HG02588 (cell line): ENCODE measurements around the gene CCDC69.
"Not testable (repeated sequence)": the region's sequence is repeated elsewhere in the genome, so short reads cannot be mapped to it uniquely, and the experiment has no call there.

Experiments
- ATAC-seq: cut with Tn5 transposase; IDR thresholded peaks from one replicate; pipeline ENCODE4 v1.9.1; 2021; ENCODE audit warnings: mild to moderate bottlenecking, moderate library complexity; ENCODE audit not compliant: unreplicated experiment

CCDC69 gene

GRCh38 chr5:151248651-151249050, 24.8 kb upstream of the CCDC69 start:
- ATAC-seq = no peak

GRCh38 chr5:151245680-151246219, 21.9 kb upstream of the CCDC69 start:
- ATAC-seq = no peak

GRCh38 chr5:151244206-151244605, 20.3 kb upstream of the CCDC69 start:
- ATAC-seq = no peak

- no peak for ATAC-seq
Observed at GRCh38 chr5:151243564-151243963, 19.7 kb upstream of the CCDC69 start.

- ATAC-seq = no peak
Observed at GRCh38 chr5:151243127-151243526, 19.2 kb upstream of the CCDC69 start.

GRCh38 chr5:151240924-151241635, 17.2 kb upstream of the CCDC69 start:
- ATAC-seq = no peak

- not testable (repeated sequence) for ATAC-seq
Observed at GRCh38 chr5:151240268-151240835, 16.5 kb upstream of the CCDC69 start.

GRCh38 chr5:151239237-151239861, 15.5 kb upstream of the CCDC69 start:
- ATAC-seq = peak; percentile 37

- peak; percentile 44 for ATAC-seq
Observed at GRCh38 chr5:151238303-151238741, 14.4 kb upstream of the CCDC69 start.

- ATAC-seq = no peak
Observed at GRCh38 chr5:151237685-151238084, 13.8 kb upstream of the CCDC69 start.

- ATAC-seq = no peak
Observed at GRCh38 chr5:151236888-151237287, 13.0 kb upstream of the CCDC69 start.

GRCh38 chr5:151235239-151235571, 11.3 kb upstream of the CCDC69 start:
- not testable (repeated sequence) for ATAC-seq

GRCh38 chr5:151234476-151235238, 10.8 kb upstream of the CCDC69 start:
- peak; percentile 63 for ATAC-seq

- ATAC-seq = peak; percentile 45
Observed at GRCh38 chr5:151233616-151234085, 9.8 kb upstream of the CCDC69 start.

GRCh38 chr5:151231359-151231758, 7.5 kb upstream of the CCDC69 start:
- ATAC-seq = no peak

GRCh38 chr5:151230048-151230680, 6.3 kb upstream of the CCDC69 start:
- no peak for ATAC-seq

GRCh38 chr5:151228986-151229385, 5.1 kb upstream of the CCDC69 start:
- no peak for ATAC-seq

GRCh38 chr5:151227918-151228447, 4.1 kb upstream of the CCDC69 start:
- no peak for ATAC-seq

GRCh38 chr5:151225475-151225874, 1.6 kb upstream of the CCDC69 start:
- ATAC-seq = no peak

- ATAC-seq = no peak
Observed at GRCh38 chr5:151225071-151225470, 1.2 kb upstream of the CCDC69 start.
